Stimulated activated effector memory CD8-positive, alpha-beta T cell treated with anti-CD3 and anti-CD28 coated beads, Interleukin-12 subunit alpha, Interleukin-12 subunit beta, amount 100 ng/mL, for 72 hours (primary cell): ENCODE data around the gene ZIC5.

ENCODE experiments used
- ATAC-seq: fragments of 150-1000 bp; cut with Tn5 transposase; 2 replicates; pipeline ENCODE4 v1.10.0; 2021
- DNase-seq, 2 donors: peaks; one replicate each; pipeline ENCODE4 v3.0.0; 2021 to 2022; ENCODE audit warnings: low spot score in 2 of 2
- H3K27ac Mint-ChIP-seq: one replicate; pipeline ENCODE4 v1.8.0; 2022; ENCODE audit warnings: mild to moderate bottlenecking, mixed read lengths
- H3K36me3 Mint-ChIP-seq: one replicate; pipeline ENCODE4 v1.8.0; 2022; ENCODE audit warnings: mild to moderate bottlenecking, mixed read lengths
- H3K4me1 Mint-ChIP-seq: one replicate; pipeline ENCODE4 v1.8.0; 2022; ENCODE audit warnings: mixed read lengths
- H3K4me3 Mint-ChIP-seq: one replicate; pipeline ENCODE4 v1.8.0; 2022; ENCODE audit warnings: mild to moderate bottlenecking, mixed read lengths
- H3K9me3 Mint-ChIP-seq: one replicate; pipeline ENCODE4 v1.8.0; 2022; ENCODE audit warnings: mixed read lengths

Gene ZIC5

GRCh38 chr13:99913167-99913566, 58.4 kb downstream of the ZIC5 start:
- DNase-seq (no peak), ATAC-seq (no peak)
- peaks cover 32% of the 10 kb centered on the region for H3K4me1 Mint-ChIP-seq
- no peak overlapping the region for H3K4me3 Mint-ChIP-seq
- no peaks in the 10 kb centered on the region for H3K36me3 Mint-ChIP-seq
- H3K27ac Mint-ChIP-seq: no peak overlapping the region
- no peaks in the 10 kb centered on the region for H3K9me3 Mint-ChIP-seq
